ENCODE results near the gene SLC2A4RG.

SLC2A4RG gene

GRCh38 chr20:63792866-63793265 lies 53.3 kb downstream of the SLC2A4RG start:
- in situ Hi-C loops (cut with MboI; ENCODE audit: low sequenced_read_pairs, unreplicated experiment) = no loop called here
- DNase-seq (ENCODE audit: low spot score) = no peak
- no peak for TF ChIP-seq CTCF (IDR thresholded peaks at IDR 0.05; ENCODE audit: borderline replicate concordance, control extremely low read depth, extremely low read depth, insufficient read depth, missing control alignments)
